AG04449 (cell line): ENCODE data around the gene EXOC6B.

Source experiments
- CTCF ChIA-PET: fragments of 350-600 bp; formaldehyde crosslinking; extraction: SDS; loops from one replicate; lab custom pipeline; 2021; ENCODE audit warnings: antibody characterized with exemption; lab: Yijun Ruan, JAX
- POLR2A ChIA-PET: fragments of 400-600, 350-600 bp; formaldehyde crosslinking; extraction: SDS; loops from one replicate; lab custom pipeline; 2020; ENCODE audit warnings: antibody characterized with exemption, inconsistent platforms; lab: Yijun Ruan, JAX
- DNase-seq: peaks from one replicate; pipeline ENCODE4 v3.0.0-alpha.2; 2010; ENCODE audit warnings: low read depth, low spot score
- H3K4me3 ChIP-seq: 2 replicates; pipeline ENCODE4 v1.5.1; 2011; ENCODE audit warnings: low read depth, mild to moderate bottlenecking, control low read depth, low read length
- TF ChIP-seq, protein P1 (sequence below): IDR thresholded peaks from one replicate; pipeline ENCODE4 v1.5.1; 2011; ENCODE audit warnings: mild to moderate bottlenecking, moderate library complexity, low read length, control low read depth, inconsistent platforms; ENCODE audit not compliant: insufficient read depth; ENCODE audit errors: missing control alignments

The EXOC6B gene

GRCh38 chr2:72238311-72238710 lies 587.5 kb downstream of the EXOC6B start:
- POLR2A ChIA-PET, result no interaction called here
- H3K4me3 ChIP-seq, result no peak overlapping the region
- TF ChIP-seq, protein P1, sequence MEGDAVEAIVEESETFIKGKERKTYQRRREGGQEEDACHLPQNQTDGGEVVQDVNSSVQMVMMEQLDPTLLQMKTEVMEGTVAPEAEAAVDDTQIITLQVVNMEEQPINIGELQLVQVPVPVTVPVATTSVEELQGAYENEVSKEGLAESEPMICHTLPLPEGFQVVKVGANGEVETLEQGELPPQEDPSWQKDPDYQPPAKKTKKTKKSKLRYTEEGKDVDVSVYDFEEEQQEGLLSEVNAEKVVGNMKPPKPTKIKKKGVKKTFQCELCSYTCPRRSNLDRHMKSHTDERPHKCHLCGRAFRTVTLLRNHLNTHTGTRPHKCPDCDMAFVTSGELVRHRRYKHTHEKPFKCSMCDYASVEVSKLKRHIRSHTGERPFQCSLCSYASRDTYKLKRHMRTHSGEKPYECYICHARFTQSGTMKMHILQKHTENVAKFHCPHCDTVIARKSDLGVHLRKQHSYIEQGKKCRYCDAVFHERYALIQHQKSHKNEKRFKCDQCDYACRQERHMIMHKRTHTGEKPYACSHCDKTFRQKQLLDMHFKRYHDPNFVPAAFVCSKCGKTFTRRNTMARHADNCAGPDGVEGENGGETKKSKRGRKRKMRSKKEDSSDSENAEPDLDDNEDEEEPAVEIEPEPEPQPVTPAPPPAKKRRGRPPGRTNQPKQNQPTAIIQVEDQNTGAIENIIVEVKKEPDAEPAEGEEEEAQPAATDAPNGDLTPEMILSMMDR, result no peak
- DNase-seq, result no peak
- CTCF ChIA-PET, result interaction anchor here (0.6 kb wide), 1 partner anchor 437 kb away, joined by 3 read pairs; no protein-coding TSS in a partner anchor

DNA sequence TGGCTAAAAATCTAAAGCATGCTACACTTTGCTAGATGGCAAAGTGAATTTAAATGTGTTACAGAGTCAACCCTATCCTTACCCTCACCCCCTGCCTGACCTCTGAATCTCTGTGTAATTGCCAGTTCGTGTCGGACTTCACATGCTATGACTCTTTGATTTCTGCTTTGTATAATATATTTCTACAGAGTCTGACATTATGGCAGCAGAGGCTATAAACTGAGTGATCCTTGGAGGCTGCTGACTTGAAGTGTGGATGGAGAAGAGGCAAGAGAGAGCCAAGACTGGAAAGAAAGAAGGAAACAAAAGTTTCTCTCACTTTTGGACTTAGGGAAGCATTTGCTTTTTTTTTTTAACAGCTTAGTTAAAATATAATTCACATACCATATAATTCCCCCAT lies 588.3 kb downstream of the EXOC6B start:
- DNase-seq, result no peak
- POLR2A ChIA-PET, result no interaction called here
- CTCF ChIA-PET, result interaction anchor here (0.6 kb wide), 1 partner anchor 256 kb away, joined by 3 read pairs; no protein-coding TSS in a partner anchor

DNA sequence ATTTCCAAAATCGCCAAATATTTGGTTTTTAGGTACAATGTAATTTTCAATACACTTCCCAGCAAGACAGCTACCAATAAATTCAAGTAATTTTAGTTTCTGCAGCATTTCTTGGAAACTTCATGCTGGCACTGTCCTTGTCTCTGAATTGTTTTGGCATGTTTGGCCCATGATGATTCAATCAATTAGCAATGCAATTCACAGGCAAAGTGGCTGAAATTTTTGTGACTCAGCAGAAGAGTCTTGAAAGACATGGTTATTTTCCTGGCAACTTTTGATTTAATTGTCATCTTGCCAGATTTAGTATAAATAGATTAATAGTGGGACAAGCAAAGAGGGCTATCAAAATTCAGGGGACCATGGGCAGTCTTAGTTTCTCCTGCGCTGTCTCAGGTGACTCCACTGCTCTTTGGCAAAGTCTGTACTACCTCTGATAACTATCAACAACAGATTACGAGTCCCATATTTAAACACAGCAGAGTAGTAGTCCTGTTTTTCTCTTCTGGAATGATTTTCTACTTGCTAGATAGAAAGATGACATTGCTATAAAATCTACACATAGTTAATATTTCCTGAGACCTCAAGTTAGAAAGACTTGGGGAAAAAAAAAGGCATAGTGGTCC lies 589.3 kb downstream of the EXOC6B start:
- TF ChIP-seq, protein P1, result no peak
- peak; percentile 66 for DNase-seq
- no peak overlapping the region for H3K4me3 ChIP-seq
- CTCF ChIA-PET, result interaction anchor here (0.6 to 2.0 kb wide), 4 partner anchors 17 to 312 kb away, joined by 3 to 4 read pairs (median 3); no protein-coding TSS in a partner anchor
- POLR2A ChIA-PET, result no interaction called here

More for the DNA sequence above, 588.3 kb downstream of the EXOC6B start:
- TF ChIP-seq, protein P1, result no peak
- H3K4me3 ChIP-seq, result no peak overlapping the region

GRCh38 chr2:72235497-72236415 lies 590.1 kb downstream of the EXOC6B start:
- TF ChIP-seq, protein P1, result no peak
- ChIA-PET POLR2A (no interaction called here), CTCF (interaction anchor here (0.8 to 2.0 kb wide), 3 partner anchors 16 to 313 kb away, joined by 3 to 4 read pairs (median 3); no protein-coding TSS in a partner anchor)
- no peak overlapping the region for H3K4me3 ChIP-seq
- DNase-seq, result no peak

GRCh38 chr2:72233211-72233610 lies 592.6 kb downstream of the EXOC6B start:
- TF ChIP-seq, protein P1, result no peak
- CTCF ChIA-PET, result interaction anchor here (0.8 kb wide), 1 partner anchor 10 kb away, joined by 3 read pairs; no protein-coding TSS in a partner anchor
- no peak for DNase-seq
- POLR2A ChIA-PET, result no interaction called here
- no peak overlapping the region for H3K4me3 ChIP-seq
